ENCODE data around the gene FANCC. TPM values are rescaled to one million over a fixed set of nuclear protein-coding genes. Genes with fewer than 3 reads are reported as not detected.

FANCC gene
- total and polyA plus RNA-seq, 2 donors, result 4.1 to 4.8 TPM

Other genes with a start within 250 kb of the FANCC start
- gene PTCH1, start 199.3 kb upstream of the FANCC start, total RNA-seq, result 2.5 TPM
- gene PTCH1, start 199.3 kb upstream of the FANCC start, polyA plus RNA-seq, result 3.4 TPM